ENCODE results near the gene MLLT6.

The MLLT6 gene

DNA sequence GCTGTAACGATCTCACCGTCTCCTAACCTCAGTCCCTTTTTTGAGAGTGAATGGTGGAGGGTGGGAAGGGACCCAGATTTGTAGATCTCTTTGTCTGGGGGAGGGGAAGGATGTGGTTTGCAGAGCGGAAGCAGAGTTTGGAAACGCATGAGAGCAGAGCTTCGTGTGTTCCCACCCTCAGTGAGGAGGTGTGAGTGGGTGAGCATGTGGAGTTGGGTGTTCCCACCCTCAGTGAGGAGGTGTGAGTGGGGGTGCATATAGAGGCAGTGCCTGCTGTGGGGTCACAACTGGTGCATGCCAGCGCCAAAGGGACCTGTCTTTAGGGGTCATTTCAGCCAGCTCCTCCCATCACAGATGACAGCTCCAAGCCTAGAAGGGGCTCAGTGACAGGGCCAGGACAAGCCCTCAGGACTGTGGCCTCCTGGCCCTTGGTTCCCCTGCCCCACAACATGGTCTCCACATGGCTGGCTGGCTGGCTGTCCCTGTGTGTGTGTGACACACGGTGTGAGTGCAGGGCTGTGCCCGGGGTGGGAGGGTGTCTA is 23.3 kb downstream of the MLLT6 start:
- no peak for DNase-seq (ENCODE audit: low read depth)
- no peak overlapping the region for H3K4me3 ChIP-seq (ENCODE audit: control insufficient read depth, low read depth, low read length)
- TF ChIP-seq, protein P1, sequence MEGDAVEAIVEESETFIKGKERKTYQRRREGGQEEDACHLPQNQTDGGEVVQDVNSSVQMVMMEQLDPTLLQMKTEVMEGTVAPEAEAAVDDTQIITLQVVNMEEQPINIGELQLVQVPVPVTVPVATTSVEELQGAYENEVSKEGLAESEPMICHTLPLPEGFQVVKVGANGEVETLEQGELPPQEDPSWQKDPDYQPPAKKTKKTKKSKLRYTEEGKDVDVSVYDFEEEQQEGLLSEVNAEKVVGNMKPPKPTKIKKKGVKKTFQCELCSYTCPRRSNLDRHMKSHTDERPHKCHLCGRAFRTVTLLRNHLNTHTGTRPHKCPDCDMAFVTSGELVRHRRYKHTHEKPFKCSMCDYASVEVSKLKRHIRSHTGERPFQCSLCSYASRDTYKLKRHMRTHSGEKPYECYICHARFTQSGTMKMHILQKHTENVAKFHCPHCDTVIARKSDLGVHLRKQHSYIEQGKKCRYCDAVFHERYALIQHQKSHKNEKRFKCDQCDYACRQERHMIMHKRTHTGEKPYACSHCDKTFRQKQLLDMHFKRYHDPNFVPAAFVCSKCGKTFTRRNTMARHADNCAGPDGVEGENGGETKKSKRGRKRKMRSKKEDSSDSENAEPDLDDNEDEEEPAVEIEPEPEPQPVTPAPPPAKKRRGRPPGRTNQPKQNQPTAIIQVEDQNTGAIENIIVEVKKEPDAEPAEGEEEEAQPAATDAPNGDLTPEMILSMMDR (IDR thresholded peaks at IDR 0.05; ENCODE audit: control insufficient read depth, insufficient read depth, low read depth, low read length, missing control alignments) = no peak

- peak overlapping the region; percentile 57 for H3K4me3 ChIP-seq (ENCODE audit: control insufficient read depth, low read depth, low read length)
- TF ChIP-seq, protein P1 (IDR thresholded peaks at IDR 0.05; ENCODE audit: control insufficient read depth, insufficient read depth, low read depth, low read length, missing control alignments) = no peak
- DNase-seq (ENCODE audit: low read depth) = no peak
Observed at GRCh38 chr17:38729368-38729885, 24.4 kb downstream of the MLLT6 start.

DNA sequence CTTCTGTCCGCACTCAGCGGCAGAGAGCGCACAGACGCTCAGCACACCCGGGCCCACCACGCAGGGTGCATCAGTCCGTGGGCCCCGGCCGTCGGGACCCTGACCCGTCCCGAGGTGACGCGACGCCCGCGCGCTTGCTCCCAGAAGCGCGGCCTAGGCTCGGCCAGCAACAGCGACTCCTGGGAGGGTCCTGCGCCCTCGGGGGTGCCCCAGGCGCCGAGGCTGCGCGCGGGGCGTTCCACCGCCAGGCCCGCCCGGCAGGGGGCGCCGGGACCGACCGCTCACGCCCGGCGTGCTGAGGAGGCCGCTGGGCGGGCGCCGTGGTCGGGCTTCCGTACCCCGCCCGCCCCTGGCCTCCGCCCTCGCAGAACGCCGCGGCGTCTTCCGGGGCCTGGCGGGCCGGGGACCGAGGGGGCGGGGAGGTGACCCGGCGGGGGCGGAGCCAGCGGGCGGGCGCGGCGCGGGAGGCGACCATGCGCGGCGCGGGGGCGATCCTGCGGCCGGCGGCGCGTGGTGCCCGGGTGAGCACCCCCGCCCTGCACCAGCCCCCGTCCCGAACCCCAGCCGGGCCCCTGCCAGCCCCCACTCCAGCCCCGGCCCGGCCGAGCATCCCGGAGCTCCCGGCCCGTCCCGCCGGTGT is 24.9 kb downstream of the MLLT6 start, which contains the start of gene CISD3:
Gene CISD3, plus strand, starts transcription at position 456 of the 640 bp plus-strand sequence. Its CDS starts 18 bp downstream, at position 474.
- no peak for DNase-seq (ENCODE audit: low read depth)
- H3K4me3 ChIP-seq (ENCODE audit: control insufficient read depth, low read depth, low read length) = peak within 1 kb of the TSS; percentile 84
- TF ChIP-seq, protein P1 (IDR thresholded peaks at IDR 0.05; ENCODE audit: control insufficient read depth, insufficient read depth, low read depth, low read length, missing control alignments) = peak; percentile 19

- DNase-seq (ENCODE audit: low read depth) = no peak
- H3K4me3 ChIP-seq (ENCODE audit: control insufficient read depth, low read depth, low read length) = peak overlapping the region; percentile 84
- TF ChIP-seq, protein P1 (IDR thresholded peaks at IDR 0.05; ENCODE audit: control insufficient read depth, insufficient read depth, low read depth, low read length, missing control alignments) = no peak
Observed at GRCh38 chr17:38730526-38731379, 25.7 kb downstream of the MLLT6 start.

GRCh38 chr17:38731526-38732294 is 26.6 kb downstream of the MLLT6 start:
- no peak for DNase-seq (ENCODE audit: low read depth)
- no peak overlapping the region; the same call in 1 of the 2 replicates for H3K4me3 ChIP-seq (ENCODE audit: control insufficient read depth, low read depth, low read length)
- TF ChIP-seq, protein P1 (IDR thresholded peaks at IDR 0.05; ENCODE audit: control insufficient read depth, insufficient read depth, low read depth, low read length, missing control alignments) = no peak
